GM19468 (cell line): Measurements from ENCODE around the gene C10orf105.

ENCODE experiments used
- ATAC-seq: cut with Tn5 transposase; IDR thresholded peaks from one replicate; pipeline ENCODE4 v1.9.1; 2021; ENCODE audit warnings: mild to moderate bottlenecking, moderate library complexity, moderate number of reproducible peaks; ENCODE audit not compliant: unreplicated experiment; ENCODE audit errors: extremely low read depth

The C10orf105 gene, protein sequence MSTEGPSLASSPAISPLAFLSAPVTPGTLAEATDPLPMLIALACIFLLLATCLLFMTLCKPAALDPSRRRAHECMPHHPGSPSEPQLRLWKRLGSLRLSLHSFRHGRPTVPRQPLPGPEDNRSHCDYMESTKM

GRCh38 chr10:71719464-71720201, at the start of gene C10orf105:
C10orf105 (minus strand) TSS chr10:71719778; CDS start chr10:71716337, 3,441 bp downstream.
- no peak for ATAC-seq

- ATAC-seq: no peak
Measured at GRCh38 chr10:71767420-71768035, 48.0 kb upstream of the C10orf105 start.

DNA sequence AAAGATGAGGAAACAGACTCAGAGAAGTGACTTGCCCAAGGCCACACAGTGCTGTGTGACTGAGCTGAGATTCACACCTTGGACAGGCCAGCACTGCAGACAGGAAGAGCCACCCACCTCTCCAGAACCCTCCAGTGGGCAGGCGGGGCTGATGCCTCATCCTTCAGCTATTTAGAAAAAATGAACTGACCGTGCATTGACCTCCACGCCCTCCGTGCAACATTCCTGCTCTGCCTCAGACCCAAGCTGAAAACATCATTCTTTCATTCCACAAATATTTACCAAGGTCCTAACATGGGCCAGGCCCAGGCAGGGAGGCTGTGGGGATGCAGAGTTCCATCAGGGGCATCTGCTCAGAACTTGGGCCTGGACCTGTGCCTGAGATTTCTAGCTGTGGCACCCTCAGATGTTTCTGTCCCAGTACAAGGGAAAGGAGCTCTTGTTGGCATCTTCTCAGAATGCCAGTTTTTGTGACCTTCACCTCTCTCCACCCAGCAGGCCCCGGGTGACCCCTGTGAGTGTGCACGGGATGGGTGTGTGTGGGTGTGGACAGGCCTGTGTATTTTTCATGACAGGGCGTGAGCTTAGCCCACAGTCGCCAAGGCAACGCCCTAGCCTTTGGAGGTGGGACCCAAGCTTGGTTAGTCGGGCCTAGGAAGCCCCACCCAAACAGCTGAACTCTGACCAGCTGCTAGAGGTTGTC, 47.3 kb upstream of the C10orf105 start:
- ATAC-seq: no peak

DNA sequence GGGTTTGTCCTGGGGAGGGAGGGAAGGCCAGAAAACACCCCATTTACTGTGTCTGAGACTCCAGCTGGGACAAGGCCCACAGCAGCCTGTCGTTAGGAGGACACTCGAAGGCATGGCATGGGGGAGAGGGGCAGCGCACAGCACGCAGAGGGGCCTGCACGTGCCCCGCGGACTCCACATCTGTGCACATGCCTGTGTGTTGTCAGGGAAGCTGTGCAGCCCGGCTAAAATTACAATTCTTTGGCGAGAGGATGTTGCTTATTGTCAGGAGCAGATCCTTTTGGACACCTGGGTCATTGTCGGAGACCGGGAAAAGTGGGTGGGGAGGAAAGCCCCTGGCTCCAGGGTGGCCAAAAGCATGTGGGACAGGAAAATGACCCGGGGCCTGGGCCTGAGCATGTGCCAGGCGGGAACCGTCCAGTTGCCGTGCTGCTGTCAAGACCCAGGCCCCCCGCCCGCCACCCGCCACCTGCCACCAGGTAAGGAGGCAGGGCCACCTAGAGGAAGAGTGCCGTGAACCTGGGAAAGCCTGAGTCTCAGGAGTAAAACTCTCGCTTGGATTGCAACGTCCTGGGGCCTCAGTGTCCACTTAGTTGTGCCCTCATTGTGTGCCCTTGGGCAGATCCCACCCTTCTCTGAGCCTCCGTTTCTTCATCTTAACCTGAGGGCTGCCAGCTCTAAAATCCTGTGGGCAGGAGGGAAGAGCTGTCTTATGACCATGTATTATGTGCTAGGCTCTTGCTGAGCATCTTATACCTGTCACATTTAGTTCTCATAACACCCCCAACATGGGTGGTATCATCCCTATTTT, 46.5 kb upstream of the C10orf105 start:
- no peak for ATAC-seq

DNA sequence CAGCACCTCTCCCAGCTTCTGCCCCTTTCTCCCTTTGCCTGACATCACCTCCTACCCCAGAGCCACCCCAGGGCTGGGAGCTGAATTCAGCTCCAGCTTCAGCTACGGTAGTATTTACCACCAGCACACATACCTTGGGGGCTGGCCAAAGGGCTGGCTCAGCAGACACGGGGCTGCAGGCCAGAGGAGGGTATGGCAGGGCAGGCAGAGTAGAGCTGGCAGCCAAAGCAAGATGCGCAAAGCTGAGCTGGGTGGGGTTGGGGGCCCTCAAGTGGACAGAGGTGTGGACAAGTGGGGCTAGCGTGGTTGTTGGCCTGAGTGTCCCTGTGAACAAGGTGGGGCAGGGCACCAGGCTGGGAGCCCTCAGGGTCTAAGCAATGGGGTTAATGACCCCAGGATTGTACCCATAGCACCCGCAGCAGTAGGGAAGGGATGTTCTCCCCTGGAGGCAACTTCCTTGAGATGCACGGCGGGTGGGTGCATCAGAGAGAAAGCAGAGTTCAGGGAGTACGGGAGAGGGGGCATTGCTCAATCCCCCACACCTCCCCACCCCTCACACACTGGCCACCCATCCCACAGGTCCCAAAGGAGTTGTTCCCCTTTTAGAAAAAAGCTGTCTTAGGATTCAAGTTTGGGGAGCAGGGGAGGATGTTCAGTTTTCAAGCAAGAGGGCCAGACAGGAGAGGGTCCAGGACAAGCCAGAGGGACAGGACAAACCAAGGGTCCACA, 45.8 kb upstream of the C10orf105 start:
- ATAC-seq: no peak

- ATAC-seq: no peak
Measured at GRCh38 chr10:71763352-71764127, 44.0 kb upstream of the C10orf105 start.

DNA sequence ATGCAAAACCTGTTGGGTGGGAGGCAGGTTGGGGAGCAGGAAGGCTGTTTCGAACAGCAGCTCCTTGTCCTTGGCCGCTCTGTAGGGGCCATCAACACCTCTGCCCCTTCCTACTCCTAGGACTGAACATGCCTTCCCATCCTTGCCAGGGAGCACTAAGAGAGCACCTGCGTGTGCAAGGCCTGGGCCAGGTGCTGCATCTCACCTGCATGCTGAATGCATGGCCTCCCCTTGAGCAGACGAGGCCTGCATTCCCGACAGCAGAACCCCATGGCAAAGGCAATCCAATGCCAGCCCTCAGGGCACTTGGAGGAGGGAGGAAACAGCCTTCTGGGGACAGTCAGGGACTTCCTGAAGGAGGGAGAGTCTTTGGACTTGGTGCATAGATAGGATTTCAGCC, 42.7 kb upstream of the C10orf105 start:
- ATAC-seq: no peak

- no peak for ATAC-seq
Measured at GRCh38 chr10:71761541-71762113, 42.0 kb upstream of the C10orf105 start.

GRCh38 chr10:71761105-71761511, 41.5 kb upstream of the C10orf105 start:
- ATAC-seq: no peak

DNA sequence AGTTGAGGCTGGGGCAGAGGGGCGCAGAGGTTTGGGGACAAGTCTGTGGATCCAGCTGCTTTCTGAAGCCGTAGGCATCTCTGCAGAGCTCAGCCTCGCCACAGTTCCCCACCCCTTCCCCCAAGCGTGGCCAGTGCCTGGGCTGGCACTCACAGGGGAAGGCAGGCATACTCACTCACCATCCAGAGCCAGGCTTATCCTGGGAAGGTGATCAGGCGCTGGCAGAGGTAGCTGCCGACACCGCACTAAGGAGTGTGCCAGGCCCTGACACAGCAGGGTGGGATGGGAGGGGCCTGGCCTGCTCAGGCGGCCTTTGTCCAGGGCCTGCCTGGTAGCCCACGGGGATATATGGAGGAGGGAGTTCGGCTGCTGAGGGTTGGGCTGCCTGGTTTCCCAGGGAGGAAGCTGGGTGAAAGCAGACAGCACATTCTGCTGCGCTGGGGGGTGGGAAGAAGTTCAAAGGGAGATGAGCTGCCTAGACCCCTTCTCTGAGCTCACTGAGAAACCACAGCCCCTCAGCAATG, 37.9 kb upstream of the C10orf105 start:
- no peak for ATAC-seq

DNA sequence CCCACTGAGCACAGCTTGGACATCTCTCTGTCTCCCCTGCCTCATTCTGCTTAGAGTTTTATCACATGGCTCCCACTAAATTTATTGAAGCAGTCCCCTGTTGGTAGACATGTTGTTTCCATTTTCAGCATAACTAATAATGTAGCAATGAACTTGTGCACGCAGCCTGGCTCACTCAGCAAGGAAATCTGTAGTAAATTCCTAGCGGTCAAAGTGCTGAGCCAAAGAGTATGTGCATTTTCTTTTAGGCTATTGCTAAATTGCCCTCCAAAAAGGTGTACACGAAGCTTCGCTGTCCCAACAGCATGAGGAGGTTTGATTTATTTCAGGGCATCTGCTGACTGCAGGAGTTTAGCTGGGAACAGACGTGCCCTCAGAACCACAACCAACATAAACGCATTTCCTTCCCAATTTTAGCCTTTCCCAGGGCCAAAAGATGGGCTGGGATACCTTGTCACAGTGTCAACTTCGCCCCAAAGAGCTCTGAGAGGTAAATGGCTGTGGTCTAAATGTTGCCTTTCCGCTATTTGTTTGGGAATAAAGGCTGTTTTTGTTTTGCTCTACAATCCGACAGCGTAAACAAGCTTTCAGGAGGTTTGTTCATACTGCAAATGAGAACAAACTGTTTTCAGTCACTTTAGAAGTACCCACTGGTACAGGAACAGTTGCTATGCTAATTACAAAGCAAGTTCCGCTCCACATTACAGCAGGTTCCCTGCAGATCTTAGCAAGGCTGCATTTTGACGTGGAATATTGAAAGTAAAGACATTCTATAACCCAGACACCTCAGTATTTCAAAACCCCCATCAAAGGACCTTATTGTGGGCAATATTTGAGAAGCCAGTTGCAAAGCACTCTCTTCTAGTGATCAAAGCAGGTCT, 37.0 kb upstream of the C10orf105 start:
- ATAC-seq: no peak

- no peak for ATAC-seq
Measured at GRCh38 chr10:71755179-71755879, 35.8 kb upstream of the C10orf105 start.

DNA sequence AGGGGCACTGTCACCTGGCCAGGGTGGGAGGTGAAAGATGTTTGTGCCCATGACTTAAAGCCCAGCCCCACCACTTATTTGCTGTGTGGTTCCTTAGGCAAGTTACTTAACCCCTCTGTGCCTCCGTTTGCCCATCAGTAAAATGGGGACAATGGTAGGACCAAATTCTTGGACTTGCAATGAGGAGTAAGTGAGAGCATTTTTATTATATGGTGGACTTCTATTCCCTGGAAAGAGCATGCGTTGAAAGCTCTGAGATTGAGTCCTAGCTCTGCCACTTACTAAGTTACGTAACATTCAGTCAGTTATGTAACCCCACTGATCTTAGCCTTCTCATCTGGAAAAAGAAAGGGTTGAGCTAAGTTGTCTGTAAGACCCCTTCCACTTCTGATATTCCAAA, 35.0 kb upstream of the C10orf105 start:
- no peak for ATAC-seq

GRCh38 chr10:71753960-71754505, 34.5 kb upstream of the C10orf105 start:
- no peak for ATAC-seq

- no peak for ATAC-seq
Measured at GRCh38 chr10:71753091-71753959, 33.7 kb upstream of the C10orf105 start.
